Stimulated activated naive CD4-positive, alpha-beta T cell treated with Interleukin-2 at 50 U/mL for 16 hours (primary cell): Measurements from ENCODE around the gene MTG2.

ENCODE experiments used
- DNase-seq: peaks from one replicate; lab custom pipeline; 2025; lab: John Stamatoyannopoulos, UW

Gene MTG2

DNA sequence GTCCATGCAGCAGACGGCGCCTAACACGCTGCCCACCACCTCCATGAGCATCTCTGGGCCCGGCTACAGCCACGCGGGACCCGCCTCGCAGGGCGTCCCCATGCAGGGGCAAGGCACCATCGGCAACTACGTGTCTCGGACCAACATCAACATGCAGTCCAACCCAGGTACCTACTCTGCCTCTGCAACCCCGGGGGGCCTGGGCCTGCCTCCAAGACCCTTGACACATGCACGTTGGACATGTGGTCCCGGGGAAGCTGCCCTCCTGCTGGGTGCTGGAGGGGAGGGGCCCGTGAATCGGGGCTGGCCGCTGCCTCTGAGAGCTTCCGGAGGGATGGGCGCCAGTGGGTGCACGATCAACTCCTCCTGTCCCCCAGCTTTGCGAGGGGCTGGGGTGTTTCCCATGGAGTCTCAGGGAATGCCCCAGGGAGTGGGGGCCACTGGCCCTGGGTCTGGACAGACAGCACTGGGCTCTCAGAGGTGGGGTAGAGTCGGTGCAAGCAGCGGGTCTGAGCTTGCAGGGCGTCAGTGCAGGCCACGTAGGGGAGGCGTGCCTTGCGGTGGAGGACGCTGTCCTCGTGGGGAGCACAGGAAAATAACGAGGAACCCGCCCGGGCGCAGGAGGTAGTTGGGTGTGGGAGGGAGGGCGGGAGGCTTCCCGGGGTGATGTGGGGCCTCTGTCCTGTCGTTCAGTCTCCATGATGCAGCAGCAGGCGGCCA, 19.9 kb upstream of the MTG2 start:
- no peak for DNase-seq

DNA sequence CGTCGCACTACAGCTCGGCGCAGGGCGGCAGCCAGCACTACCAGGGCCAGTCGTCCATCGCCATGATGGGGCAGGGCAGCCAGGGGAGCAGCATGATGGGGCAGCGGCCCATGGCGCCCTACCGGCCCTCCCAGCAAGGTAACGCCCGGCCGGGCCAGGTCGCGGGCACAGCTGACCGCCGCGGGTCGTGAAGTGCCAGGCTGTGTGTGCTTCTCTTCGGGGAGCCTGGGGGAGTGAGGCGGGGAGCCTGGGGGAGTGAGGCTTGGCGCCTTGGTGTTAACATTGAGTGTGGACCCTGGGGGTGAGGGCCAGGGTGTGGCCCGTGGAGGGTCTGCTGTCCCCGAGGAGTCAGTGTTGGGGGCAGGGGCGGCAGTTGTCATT, 19.4 kb upstream of the MTG2 start:
- no peak for DNase-seq

DNA sequence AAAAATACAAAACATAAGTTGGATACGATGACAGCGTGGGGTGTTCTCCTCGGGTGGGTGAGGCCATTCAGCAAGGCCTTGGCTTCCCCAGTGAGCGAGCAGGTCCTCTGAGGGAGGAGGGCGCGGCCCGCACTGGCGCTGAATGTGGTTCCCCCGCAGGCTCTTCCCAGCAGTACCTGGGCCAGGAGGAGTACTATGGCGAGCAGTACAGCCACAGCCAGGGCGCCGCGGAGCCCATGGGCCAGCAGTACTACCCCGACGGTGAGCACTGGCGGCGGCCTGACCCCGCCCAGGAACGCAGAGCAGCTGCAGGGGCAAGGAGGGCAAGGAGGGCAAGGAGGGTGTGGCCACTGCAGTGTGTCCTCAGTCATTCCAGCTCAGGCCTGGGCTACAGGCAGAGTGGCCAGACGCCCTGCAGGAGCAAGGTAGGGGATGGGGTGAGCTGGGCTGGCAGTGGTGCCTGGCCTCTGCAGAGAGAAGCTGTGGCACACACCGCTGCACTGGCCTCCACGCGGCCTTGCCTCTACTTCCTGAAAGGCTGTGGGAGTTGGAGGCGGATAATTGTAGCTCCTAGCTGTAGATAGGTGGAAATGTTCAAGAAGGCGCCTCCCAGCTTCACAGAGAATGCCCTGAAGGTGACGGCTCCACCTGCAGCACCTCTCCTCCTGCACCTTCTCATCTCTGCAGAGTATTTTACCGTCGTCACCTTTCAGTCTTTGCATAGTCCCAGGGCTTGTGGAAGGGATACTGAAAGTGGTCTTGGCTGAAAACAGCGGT, 18.7 kb upstream of the MTG2 start:
- DNase-seq, result no peak

DNA sequence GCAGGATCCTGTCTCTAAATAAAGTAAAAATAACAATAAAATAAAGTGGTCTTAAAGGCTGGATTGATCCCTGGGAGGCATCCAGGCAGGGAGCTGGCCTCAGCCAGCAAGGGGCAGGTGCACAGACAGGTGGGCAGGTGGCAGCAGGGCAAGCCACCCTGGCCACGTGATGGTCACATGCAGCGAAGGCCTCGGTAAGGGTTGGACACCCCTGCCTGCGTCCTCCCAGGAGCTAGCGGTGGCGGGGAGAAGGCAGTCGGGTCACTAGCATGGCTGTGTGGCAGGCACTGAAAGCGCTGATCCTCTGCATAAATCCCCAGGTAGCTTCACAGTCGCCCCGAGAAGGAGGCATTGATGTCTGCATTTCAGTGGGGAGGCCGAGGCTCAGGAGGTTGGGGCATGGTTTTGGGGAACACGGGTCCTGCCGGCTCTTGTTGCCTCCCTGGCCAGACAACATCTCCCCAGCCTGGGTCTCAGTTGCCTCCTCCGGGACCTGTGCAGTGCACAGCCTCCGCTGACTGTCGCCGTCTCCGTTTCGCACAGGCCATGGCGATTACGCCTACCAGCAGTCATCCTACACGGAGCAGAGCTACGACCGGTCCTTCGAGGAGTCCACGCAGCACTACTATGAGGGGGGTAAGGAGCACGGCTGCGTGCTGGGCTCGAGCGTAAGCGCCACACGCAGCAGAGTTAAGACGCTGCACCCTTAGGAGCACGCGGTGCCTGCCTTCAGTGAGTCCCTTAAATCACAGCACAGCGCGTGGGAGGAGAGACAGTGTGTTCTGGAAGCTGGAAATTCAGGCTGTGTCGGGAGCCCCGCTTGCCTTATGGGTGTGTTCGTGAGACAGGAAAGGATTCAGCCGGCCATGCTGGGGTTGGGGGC, 17.7 kb upstream of the MTG2 start:
- DNase-seq, result no peak

DNA sequence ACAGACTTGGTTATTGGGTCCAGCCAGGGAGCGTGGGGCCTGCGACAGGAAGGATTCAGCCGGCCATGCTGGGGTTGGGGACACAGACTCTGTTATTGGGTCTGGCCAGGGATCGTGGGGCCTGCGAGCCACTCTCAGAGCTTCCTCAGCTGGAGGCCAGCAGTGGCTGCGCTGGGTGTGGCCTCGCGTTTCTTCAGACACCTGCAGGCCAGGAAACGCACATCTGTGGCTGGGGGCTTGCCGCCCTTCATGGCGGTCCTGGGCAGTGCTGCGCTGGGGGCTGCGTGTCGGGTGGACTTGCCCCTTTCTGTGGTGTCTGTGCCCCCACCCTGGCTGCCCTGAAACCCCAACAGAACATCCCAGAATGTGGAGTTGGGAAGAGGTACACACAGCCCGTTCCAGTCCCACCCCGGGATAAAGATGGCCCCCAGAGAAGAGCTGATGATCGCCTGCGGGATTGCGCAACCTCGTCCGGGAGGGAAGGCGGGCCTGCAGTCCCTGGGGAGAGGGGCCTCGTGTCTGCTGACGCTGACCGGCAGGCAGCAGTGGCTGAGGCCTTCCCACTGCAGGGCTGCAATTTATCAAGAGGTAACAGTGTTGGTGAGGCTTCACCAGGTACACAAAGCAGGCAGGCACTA, 16.9 kb upstream of the MTG2 start:
- no peak for DNase-seq

DNA sequence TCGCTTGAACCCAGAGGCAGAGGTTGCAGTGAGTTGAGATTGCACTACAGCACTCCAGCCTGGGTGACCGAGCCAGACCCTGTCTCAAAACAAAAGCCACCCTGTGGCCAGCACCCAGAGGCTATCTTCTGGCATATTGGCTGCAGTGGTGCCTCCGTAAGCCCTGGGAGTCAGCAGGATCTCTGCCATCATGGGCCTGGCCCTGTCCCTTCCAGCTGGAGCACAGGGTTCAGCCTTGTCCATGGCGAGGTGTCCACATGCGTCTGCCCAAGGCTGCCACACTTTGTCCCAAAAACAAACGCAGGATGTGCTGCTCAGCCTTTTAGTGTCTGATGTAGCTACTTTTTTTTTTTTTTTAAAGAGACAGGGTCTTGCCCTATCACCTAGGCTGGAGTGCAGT, 15.4 kb upstream of the MTG2 start:
- no peak for DNase-seq

DNA sequence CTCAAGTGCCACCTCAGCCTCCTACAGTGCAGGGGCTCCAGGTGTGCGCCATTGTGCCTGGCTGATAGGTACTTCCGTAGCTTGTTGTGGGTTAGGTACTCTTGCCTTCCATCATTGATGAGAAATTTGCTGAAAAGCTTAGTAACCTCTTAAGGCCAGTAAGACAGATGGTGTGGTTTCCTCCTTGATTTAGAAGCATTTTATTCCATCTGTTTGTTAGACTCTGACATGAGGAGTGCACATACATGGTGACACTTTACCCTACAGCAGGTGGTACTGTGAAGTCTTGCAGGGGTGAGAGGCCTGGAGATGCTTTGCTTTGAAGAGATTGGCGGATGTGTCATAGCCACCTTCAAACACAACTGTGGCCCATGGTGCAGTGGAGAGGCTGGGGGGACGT, 14.8 kb upstream of the MTG2 start:
- no peak for DNase-seq

DNA sequence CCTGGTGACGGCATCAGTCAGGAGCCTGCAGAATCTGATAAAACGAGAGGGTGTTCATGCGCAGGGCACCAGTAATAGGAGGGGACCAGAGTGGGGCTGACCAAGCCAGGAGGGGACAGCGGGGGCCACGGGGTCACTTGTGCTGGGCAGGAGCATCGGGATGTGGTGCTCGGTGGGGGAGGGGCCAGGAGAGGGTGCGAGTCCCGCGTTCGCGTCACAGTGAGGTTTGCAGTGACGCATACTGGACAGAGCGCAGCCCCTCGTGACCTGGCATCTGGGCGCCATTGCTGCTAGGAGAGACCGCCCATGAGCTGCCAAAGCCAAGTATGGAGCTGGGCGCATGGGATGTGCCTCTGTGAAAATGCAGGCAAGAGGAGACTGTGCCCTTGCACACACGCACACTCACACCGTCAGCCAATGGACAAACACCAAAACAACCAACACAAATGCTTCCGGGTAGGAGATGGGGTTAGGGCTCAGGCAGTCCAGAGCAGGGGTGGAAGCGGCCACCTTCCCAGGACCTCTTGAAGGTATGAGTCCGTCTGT, 13.9 kb upstream of the MTG2 start:
- no peak for DNase-seq

DNA sequence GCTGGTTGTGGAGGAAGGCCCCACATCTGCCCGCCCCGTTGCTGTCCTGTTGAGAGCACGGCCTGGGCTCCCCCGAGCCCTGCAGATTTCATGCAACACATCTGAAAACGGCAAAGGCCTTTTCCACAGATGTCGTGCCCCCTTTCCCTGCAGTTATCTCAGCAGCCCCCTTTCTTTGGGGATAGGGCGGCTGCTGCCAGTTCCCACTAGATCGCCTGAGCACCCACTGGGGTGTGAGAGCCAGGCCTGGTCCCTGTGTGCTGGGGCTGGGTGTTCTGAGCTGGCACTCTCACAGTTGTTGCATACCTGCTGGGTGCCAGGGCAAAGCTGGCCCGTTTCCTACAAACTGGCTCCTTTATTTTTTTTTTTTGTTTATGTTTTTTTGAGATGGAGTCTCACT, 12.3 kb upstream of the MTG2 start:
- DNase-seq, result no peak

DNA sequence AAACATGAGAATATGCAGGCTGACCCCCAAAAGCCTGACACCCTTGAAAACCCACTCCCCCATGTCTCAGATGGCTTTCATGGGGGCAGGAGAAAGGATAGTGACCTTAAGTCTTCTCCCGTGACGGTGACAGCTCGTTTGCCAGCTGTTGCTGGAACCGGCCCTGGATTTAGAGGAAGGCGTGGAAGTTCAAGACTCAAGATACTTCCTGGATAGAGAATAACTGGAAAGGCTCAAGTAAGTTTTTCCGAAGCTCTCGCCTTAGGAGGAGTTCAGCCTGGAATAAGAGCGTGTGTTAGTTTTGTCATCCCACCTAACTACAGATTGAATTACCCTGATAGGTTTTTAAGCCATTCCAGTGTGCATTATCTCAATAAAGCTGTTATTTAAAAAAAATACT, 11.6 kb upstream of the MTG2 start:
- no peak for DNase-seq

DNA sequence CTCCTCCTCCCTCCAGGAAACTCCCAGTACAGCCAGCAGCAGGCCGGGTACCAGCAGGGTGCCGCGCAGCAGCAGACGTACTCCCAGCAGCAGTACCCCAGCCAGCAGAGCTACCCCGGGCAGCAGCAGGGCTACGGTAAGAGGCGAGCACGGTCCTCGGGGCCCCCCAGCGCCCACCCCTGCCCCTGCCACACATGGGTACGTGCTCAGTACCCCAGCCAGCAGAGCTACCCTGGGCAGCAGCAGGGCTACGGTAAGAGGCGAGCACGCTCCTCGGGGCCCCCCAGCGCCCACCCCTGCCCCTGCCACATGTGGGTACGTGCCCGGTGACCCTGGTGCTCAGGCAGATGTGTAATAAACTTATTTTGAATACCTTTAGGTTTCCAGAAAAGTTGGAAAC, 10.2 kb upstream of the MTG2 start:
- DNase-seq, result no peak

DNA sequence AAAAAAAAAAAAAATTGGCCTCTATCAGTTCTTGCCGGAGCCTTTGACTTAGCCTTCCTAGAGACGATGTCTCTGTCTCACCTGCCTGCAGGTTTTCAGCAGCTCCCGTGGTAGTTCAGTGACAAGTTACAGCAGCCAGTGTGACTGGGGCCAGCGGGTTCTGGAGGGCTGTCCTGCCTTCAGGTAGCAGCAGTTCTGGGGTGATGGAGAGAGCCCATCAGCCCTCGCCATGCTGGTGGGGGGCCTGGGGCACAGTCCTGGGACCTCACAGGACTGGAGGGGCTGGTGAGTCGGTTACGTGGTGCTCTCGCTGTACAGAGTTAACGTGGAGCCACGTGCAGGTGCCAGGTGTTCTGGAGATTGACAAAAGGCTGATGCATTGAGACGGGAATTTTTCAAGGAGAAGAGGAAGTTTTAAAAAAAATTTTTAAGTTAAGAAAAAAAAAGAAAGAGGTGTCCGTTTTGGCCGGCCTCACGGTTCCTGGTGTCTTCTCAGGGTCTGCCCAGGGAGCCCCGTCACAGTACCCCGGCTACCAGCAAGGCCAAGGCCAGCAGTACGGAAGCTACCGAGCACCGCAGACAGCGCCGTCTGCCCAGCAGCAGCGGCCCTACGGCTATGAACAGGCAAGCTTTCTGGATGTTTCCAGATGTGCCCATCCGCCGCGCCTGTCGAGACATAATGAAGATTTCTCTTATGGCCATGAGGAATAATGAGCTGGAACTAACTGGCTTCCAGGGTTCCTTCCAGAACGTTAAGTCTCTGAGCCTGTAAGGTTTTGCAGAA, 8.6 kb upstream of the MTG2 start:
- DNase-seq, result no peak

DNA sequence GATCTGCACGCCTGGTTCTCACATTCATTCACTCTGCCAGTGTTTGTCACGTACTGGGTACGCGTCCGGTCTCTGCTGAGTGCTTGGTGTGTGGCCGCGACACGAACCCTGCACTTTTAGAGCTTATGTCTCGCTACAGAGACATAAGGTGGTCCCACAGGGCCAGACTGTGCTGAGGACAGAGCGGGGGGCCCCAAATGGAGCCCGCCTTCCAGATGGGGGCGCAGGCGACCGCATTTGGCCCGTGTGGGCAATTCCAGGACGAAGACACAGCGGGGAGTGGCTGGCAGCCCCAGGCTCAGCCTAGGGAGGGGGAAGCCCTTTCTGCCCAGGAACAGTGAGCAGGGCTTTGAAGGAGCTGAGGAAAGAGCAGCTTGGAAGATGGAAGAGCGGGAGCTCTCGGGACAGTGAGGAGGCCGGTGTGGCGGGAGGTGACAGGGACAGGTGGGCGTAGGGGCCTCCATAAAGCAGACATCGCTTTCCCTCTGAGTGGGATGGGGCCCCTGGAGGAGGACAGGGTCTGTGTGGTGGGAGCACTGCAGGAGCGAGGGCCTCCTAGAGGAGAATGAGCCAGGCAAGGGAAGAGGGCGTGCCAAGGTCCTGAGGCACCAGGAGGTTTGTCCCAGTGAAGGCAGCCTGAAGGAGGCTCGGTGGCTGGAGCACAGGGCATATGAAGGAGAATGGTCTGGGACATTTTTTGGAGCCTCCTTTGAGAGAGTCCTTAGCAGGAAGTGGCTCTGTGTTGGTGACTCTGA, 7.8 kb upstream of the MTG2 start:
- DNase-seq, result no peak

DNA sequence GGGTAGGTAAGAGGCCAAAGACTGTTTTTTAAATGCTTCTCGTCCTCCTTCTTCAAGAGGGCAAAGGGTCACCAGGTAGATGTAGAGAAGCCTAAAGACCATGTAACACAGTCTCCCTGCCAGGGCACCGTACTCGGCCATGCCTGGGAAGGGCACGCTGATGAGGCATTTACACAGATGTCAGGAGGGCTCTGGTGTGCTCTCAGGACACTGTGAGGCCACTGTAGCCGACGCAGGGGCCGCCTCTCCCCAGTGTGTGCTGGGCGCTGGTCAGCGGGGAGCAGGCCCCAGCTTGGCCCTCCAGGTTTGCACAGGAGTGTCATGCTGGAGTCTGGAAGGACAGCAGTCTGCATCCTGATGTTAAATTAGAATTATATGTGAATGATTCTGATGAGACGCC, 7.1 kb upstream of the MTG2 start:
- DNase-seq, result no peak

DNA sequence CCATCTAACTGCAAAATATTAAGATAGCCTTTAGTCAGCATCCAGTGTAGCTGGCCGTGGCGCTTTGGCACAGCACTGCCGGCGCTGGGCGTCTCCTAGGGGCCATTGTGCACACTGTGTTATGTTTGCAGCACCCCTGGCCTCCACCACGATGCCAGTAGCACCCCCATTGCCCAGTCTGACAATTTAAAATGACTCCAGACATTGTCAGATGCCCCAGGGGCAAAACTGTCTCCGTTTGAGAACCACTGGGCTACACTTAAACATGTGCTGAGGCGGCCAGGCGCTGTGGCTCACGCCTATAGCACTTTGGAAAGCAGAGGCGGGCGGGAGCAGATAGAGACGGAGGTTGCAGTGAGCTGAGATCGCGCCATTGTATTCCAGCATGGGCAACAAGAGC, 6.0 kb upstream of the MTG2 start:
- DNase-seq, result no peak

DNA sequence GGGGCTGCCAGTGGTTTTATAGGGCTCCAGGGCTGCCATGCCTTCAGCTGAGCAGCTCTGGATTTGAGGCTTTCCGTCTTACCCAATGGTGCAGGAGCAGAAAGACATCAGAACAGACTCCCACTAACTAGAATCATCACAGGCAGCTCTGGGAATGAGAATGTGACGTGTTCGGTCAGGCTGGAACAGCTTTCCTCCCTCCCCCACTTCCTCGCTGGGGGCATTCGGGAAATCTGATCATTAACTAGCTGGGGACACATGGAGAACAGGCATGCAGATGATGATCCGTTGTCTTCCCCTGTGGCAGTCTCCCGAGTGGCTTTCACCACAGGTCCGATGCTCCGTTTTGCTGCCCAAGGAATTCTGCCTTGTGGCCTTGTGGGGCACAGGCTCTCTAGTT, 5.5 kb upstream of the MTG2 start:
- DNase-seq, result no peak

DNA sequence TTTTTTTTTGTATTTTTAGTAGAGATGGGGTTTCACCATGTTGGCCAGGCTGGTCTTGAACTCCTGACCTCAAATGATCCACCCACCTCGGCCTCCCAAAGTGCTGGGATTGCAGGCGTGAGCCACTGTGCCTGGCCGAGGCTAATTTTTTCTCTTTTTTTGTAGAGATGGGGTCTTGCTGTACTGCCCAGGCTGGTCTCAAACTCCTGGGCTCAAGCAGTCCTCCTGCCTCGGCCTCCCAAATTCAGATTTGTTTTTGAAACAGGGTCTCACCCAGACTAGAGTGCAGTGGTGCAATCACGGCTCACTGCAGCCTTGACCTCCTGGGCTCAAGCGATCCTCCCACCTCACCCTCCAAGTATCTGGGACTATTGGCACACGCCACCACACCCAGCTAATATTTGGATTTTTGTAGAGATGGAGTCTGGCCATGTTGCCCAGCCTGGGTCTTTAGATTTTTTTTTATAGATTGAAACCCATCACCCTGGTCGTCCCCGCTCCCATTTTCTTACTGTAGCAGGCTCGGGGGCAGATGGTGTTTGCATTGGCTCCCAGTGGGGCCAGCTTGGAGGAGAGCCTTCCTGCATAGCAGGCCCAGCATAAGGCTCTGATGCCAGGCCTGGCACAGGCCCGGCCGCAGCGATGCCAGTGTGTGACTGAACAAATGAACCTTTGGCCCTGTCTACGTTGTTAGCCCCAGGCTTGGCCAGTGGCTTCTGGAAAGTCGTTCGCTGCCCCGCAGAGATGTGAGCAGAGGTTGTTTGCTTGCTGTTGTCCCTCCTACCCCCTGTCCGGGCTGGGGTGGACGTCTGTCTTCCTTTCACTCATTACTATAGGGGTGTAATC, 4.3 kb upstream of the MTG2 start:
- DNase-seq, result no peak

DNA sequence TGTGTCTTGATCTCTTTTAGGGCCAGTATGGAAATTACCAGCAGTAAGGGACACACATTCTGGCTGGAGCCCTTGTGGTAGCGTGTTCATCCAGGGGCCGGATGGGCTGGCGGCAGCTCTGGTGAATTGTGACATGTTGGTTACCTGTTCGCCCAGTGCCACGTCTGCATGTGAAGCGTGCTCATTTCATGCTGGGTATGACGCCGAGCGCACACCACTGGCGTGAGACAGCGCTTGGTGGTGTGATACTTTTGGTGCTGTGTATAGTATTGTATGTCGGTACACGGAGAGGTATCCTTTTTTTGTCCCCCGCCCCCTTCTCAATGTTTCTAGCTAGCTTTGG, 3.7 kb upstream of the MTG2 start:
- DNase-seq, result no peak

DNA sequence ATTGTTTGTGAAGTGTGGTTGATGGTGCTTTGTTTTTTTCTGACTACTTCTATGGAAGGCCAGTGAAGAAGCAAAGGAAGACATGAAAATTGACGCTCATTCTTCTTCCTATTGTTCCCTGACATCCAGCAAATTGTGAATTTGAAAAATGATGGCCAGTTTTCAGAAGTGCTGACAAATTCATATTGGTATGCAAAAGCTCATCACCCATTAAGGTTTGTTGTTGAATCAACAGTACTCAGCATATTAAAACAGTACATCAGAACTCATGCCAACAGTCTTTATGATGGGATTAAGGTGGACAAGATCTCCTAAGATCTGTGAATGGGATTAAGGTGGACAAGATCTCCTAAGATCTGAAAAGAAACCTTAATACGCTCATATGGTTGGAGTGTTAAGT, 1.0 kb upstream of the MTG2 start:
- DNase-seq, result no peak
